ENCODE measurements around the gene TSPAN19. TPM values are rescaled to one million over a fixed set of nuclear protein-coding genes. Genes with fewer than 3 reads are reported as not detected.

Gene TSPAN19
- polyA plus RNA-seq, 1 of the 3 experiments (the other 2 are of a cell fraction), result 0.05 TPM

DNA sequence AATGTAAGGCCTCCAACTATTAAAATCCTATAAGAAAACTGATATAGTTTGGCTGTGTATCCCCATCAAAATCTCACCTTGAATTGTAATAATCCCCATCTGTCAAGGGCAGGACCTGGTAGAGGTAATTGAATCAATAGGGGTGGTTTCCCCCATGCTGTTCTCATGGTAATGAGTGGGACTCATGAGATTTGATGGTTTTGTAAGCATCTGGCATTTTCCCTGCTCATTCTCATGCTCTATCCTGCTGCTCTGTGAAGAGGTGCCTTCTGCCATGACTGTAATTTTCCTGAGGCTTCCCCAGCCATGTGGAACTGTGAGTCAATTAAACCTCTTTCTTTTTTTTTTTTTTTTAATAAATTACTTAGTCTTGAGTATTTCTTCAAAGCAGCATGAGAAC, 31.9 kb downstream of the TSPAN19 start:
- H3F3A ChIP-seq (replicated peaks; ENCODE audit: insufficient read depth), result no peaks in the 10 kb centered on the region
- no peak overlapping the region for H3K9ac ChIP-seq
- no peak overlapping the region for H3K4me3 ChIP-seq (ENCODE audit: low read depth in 2 of 2, low read length in 1 of 2)
- ChIA-PET POLR2A (no interaction called here), CTCF (no interaction called here)
- H3K9me3 ChIP-seq, result no peaks in the 10 kb centered on the region
- no peak for DNase-seq
- no peak for TF ChIP-seq MXI1 (IDR thresholded peaks at IDR 0.05; ENCODE audit: low read depth, low read length)
- no peak for TF ChIP-seq EZH2phosphoT487 (IDR thresholded peaks at IDR 0.05; ENCODE audit: borderline replicate concordance, low read depth)
- TF ChIP-seq SMC3 (IDR thresholded peaks at IDR 0.05; ENCODE audit: low read depth, low read length), result no peak
- TF ChIP-seq EP300 (IDR thresholded peaks at IDR 0.05; ENCODE audit: borderline replicate concordance in 1 of 2, low read depth in 1 of 2, low read length in 1 of 2), result no peak
- no peak for TF ChIP-seq SIN3A (IDR thresholded peaks at IDR 0.05; ENCODE audit: borderline replicate concordance, low read depth, low read length)
- no peak for TF ChIP-seq TAF1 (IDR thresholded peaks at IDR 0.05; ENCODE audit: borderline replicate concordance, low read depth, low read length)
- TF ChIP-seq GABPA (IDR thresholded peaks at IDR 0.05; ENCODE audit: low read depth), result no peak
- TF ChIP-seq, protein P1, sequence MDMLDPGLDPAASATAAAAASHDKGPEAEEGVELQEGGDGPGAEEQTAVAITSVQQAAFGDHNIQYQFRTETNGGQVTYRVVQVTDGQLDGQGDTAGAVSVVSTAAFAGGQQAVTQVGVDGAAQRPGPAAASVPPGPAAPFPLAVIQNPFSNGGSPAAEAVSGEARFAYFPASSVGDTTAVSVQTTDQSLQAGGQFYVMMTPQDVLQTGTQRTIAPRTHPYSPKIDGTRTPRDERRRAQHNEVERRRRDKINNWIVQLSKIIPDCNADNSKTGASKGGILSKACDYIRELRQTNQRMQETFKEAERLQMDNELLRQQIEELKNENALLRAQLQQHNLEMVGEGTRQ (IDR thresholded peaks at IDR 0.05; ENCODE audit: borderline replicate concordance, low read depth, low read length), result no peak
- TF ChIP-seq, protein P2, sequence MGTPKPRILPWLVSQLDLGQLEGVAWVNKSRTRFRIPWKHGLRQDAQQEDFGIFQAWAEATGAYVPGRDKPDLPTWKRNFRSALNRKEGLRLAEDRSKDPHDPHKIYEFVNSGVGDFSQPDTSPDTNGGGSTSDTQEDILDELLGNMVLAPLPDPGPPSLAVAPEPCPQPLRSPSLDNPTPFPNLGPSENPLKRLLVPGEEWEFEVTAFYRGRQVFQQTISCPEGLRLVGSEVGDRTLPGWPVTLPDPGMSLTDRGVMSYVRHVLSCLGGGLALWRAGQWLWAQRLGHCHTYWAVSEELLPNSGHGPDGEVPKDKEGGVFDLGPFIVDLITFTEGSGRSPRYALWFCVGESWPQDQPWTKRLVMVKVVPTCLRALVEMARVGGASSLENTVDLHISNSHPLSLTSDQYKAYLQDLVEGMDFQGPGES (IDR thresholded peaks at IDR 0.05; ENCODE audit: low read depth, low read length), result no peak
- TF ChIP-seq ELF1 (IDR thresholded peaks at IDR 0.05), result no peak
- TF ChIP-seq FOSL2 (IDR thresholded peaks at IDR 0.05; ENCODE audit: borderline replicate concordance, low read depth), result no peak
- no peak for TF ChIP-seq RCOR1 (IDR thresholded peaks at IDR 0.05; ENCODE audit: low read length)
- TF ChIP-seq NRF1 (IDR thresholded peaks at IDR 0.05; ENCODE audit: low read depth, low read length), result no peak
- TF ChIP-seq, protein P3, sequence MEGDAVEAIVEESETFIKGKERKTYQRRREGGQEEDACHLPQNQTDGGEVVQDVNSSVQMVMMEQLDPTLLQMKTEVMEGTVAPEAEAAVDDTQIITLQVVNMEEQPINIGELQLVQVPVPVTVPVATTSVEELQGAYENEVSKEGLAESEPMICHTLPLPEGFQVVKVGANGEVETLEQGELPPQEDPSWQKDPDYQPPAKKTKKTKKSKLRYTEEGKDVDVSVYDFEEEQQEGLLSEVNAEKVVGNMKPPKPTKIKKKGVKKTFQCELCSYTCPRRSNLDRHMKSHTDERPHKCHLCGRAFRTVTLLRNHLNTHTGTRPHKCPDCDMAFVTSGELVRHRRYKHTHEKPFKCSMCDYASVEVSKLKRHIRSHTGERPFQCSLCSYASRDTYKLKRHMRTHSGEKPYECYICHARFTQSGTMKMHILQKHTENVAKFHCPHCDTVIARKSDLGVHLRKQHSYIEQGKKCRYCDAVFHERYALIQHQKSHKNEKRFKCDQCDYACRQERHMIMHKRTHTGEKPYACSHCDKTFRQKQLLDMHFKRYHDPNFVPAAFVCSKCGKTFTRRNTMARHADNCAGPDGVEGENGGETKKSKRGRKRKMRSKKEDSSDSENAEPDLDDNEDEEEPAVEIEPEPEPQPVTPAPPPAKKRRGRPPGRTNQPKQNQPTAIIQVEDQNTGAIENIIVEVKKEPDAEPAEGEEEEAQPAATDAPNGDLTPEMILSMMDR (IDR thresholded peaks at IDR 0.05), result no peak
- no peak for TF ChIP-seq FOXJ3 (CRISPR knock-in tag; IDR thresholded peaks at IDR 0.05)
- no peak for TF ChIP-seq RFX5 (IDR thresholded peaks at IDR 0.05; ENCODE audit: low read length)
- TF ChIP-seq NFIC (IDR thresholded peaks at IDR 0.05; ENCODE audit: borderline replicate concordance), result no peak
- no peak overlapping the region for H2AFZ ChIP-seq (ENCODE audit: low read depth)
- H4K20me1 ChIP-seq (ENCODE audit: insufficient read depth), result no peaks in the 10 kb centered on the region
- H3K27me3 ChIP-seq (ENCODE audit: insufficient read depth), result no peaks in the 10 kb centered on the region
- no peaks in the 10 kb centered on the region for H3K79me2 ChIP-seq (ENCODE audit: insufficient read depth)
- no peaks in the 10 kb centered on the region for H3K4me1 ChIP-seq (ENCODE audit: control insufficient read depth in 1 of 2, insufficient read depth in 2 of 2, low read depth in 1 of 2, low read length in 1 of 2)
- H3K36me3 ChIP-seq (replicated peaks in 1 of 2; ENCODE audit: control insufficient read depth in 1 of 2, insufficient read depth in 2 of 2, low read length in 1 of 2), result no peaks in the 10 kb centered on the region
- H3K27ac ChIP-seq (ENCODE audit: low read depth in 2 of 2, low read length in 1 of 2), result no peak overlapping the region
- no peak overlapping the region for H3K4me2 ChIP-seq
- H3K9me2 ChIP-seq, result no peaks in the 10 kb centered on the region

Data from SK-N-SH (cell line).